ENCODE measurements around the gene LTN1. TPM values are rescaled to one million over a fixed set of nuclear protein-coding genes. Genes with fewer than 3 reads are reported as not detected.

The LTN1 gene
- polyA plus RNA-seq, 1 of the 3 experiments (the other 2 are of a cell fraction) = 3.2 TPM

DNA sequence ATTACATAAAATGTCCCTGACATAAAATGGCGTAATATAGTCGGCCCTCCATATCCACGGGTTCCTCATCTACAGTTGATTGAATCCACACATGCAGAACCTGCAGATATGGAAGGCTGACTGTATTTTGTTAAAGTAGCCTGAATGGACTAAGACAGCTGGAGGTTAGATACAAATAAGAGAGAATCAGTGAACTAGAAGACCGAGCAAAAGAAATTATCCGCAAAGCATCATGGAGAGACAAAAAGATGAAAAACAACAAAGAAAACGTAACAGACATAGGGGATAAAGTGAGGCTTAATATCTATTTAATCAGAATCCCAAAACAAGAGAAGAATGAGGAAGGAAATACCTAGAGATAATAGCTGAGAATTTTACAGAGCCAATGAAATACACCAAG, 20.3 kb downstream of the LTN1 start (continued):
- TF ChIP-seq CHD2 (IDR thresholded peaks at IDR 0.05; ENCODE audit: low read length, partially characterized antibody) (no peak), MXI1 (IDR thresholded peaks at IDR 0.05; ENCODE audit: low read depth, low read length) (no peak)

DNA sequence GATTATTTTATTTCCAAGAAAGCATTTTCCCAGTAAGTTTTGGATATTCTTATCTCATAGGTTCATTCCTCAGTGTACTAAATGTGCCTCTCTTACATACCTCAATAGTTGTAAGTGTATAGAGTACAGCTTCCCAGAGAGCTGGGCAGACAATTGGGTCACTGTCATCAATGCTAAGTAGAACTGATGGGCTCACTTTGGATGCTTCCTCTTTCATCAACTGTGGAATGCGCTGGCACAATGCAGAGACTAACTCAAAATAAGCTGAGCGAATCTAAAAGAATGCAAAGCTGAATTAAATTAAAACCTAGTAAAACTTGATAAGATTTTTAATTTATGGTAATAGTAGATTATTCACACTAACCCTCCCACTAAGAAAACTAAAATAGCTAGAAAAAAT, 21.5 kb downstream of the LTN1 start:
- H3K4me3 ChIP-seq (ENCODE audit: low read depth in 2 of 2, low read length in 1 of 2) = no peak overlapping the region
- 37% methylated on average over 2 of the region's 2 CpGs for WGBS (ENCODE audit: low lambda C conversion rate)
- H3K9me2 ChIP-seq = no peaks in the 10 kb centered on the region
- POLR2A ChIA-PET = no interaction called here
- peaks cover 15% of the 10 kb centered on the region for H3K79me2 ChIP-seq (ENCODE audit: insufficient read depth)
- CTCF ChIA-PET = interaction anchor here (1.3 kb wide), 1 partner anchor 19 kb away, joined by 3 read pairs; no protein-coding TSS in a partner anchor
- no peaks in the 10 kb centered on the region for H3K27me3 ChIP-seq (ENCODE audit: insufficient read depth)
- H3K9ac ChIP-seq = no peak overlapping the region
- H3K9me3 ChIP-seq = no peaks in the 10 kb centered on the region
- H3K36me3 ChIP-seq (replicated peaks in 1 of 2; ENCODE audit: control insufficient read depth in 1 of 2, insufficient read depth in 2 of 2, low read length in 1 of 2) = peaks cover 74 to 90% of the 10 kb centered on the region in 2 experiments
- H2AFZ ChIP-seq (ENCODE audit: low read depth) = no peak overlapping the region
- no peak for TF ChIP-seq RXRA (IDR thresholded peaks at IDR 0.05; ENCODE audit: borderline replicate concordance, low read depth)
- TF ChIP-seq, protein P1, sequence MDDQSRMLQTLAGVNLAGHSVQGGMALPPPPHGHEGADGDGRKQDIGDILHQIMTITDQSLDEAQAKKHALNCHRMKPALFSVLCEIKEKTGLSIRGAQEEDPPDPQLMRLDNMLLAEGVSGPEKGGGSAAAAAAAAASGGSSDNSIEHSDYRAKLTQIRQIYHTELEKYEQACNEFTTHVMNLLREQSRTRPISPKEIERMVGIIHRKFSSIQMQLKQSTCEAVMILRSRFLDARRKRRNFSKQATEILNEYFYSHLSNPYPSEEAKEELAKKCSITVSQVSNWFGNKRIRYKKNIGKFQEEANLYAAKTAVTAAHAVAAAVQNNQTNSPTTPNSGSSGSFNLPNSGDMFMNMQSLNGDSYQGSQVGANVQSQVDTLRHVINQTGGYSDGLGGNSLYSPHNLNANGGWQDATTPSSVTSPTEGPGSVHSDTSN (IDR thresholded peaks at IDR 0.05) = peak; percentile 81
- TF ChIP-seq GABPA (IDR thresholded peaks at IDR 0.05; ENCODE audit: low read depth) = no peak
- no peak for TF ChIP-seq SIN3A (IDR thresholded peaks at IDR 0.05; ENCODE audit: borderline replicate concordance, low read depth, low read length)
- TF ChIP-seq JUND (IDR thresholded peaks at IDR 0.05) = 0 out of 2 replicates have a peak, but pooled peaks have one; percentile 3
- TF ChIP-seq RCOR1 (IDR thresholded peaks at IDR 0.05; ENCODE audit: low read length) = no peak
- no peak for TF ChIP-seq RFX5 (IDR thresholded peaks at IDR 0.05; ENCODE audit: low read length)
- no peak for TF ChIP-seq TEAD4 (IDR thresholded peaks at IDR 0.05; ENCODE audit: borderline replicate concordance, insufficient read depth)
- TF ChIP-seq EP300 (IDR thresholded peaks at IDR 0.05; ENCODE audit: borderline replicate concordance in 1 of 2, low read depth in 1 of 2, low read length in 1 of 2) = peak in 1 of 2 experiments; percentile 46; a peak in 1 of 4 replicates
- no peak for TF ChIP-seq NRF1 (IDR thresholded peaks at IDR 0.05; ENCODE audit: low read depth, low read length)
- TF ChIP-seq NFIC (IDR thresholded peaks at IDR 0.05; ENCODE audit: borderline replicate concordance) = 0 out of 2 replicates have a peak, but pooled peaks have one; percentile 18
- no peak for TF ChIP-seq TAF1 (IDR thresholded peaks at IDR 0.05; ENCODE audit: borderline replicate concordance, low read depth, low read length)
- TF ChIP-seq, protein P2, sequence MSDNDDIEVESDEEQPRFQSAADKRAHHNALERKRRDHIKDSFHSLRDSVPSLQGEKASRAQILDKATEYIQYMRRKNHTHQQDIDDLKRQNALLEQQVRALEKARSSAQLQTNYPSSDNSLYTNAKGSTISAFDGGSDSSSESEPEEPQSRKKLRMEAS (IDR thresholded peaks at IDR 0.05; ENCODE audit: low read depth) = no peak
- peak overlapping the region; percentile 57 to 67; a peak in 3 of 4 replicates for H3K27ac ChIP-seq (ENCODE audit: low read depth in 2 of 2, low read length in 1 of 2)
- H3F3A ChIP-seq (replicated peaks; ENCODE audit: insufficient read depth) = peaks cover 8% of the 10 kb centered on the region
- H4K20me1 ChIP-seq (ENCODE audit: insufficient read depth) = no peaks in the 10 kb centered on the region
- peaks cover 0 to 7% of the 10 kb centered on the region in 2 experiments; a peak in 3 of 4 replicates for H3K4me1 ChIP-seq (ENCODE audit: control insufficient read depth in 1 of 2, insufficient read depth in 2 of 2, low read depth in 1 of 2, low read length in 1 of 2)
- H3K4me2 ChIP-seq = no peak overlapping the region
- no peak for DNase-seq

DNA sequence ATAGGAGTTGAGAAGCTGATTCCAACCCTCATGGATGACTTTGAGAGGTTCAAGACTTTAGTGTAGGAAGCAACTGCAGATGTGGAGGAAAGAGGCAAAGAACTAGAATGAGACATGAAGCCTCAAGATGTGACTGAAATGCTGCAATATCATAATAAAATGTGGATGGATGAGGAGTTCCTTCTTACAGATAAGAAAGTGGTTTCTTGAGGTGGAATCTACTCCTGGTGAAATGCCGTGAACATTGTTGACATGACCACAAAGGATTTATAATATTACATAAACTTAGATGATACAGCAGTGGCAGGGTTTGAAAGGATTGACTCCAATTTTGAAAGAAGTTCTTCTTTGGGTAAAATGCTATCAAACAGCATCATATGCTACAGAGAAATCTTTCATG, 28.8 kb downstream of the LTN1 start:
- H3K9me2 ChIP-seq = no peaks in the 10 kb centered on the region
- H3F3A ChIP-seq (replicated peaks; ENCODE audit: insufficient read depth) = peaks cover 15% of the 10 kb centered on the region
- H3K9me3 ChIP-seq = no peaks in the 10 kb centered on the region
- peaks cover 77 to 87% of the 10 kb centered on the region in 2 experiments for H3K36me3 ChIP-seq (replicated peaks in 1 of 2; ENCODE audit: control insufficient read depth in 1 of 2, insufficient read depth in 2 of 2, low read length in 1 of 2)
- TF ChIP-seq, protein P2 (IDR thresholded peaks at IDR 0.05; ENCODE audit: low read depth) = no peak
- TF ChIP-seq TCF12 (IDR thresholded peaks at IDR 0.05) = no peak
- TF ChIP-seq SIN3A (IDR thresholded peaks at IDR 0.05; ENCODE audit: borderline replicate concordance, low read depth, low read length) = no peak
- no peak for TF ChIP-seq EP300 (IDR thresholded peaks at IDR 0.05; ENCODE audit: borderline replicate concordance in 1 of 2, low read depth in 1 of 2, low read length in 1 of 2)
- no peak for TF ChIP-seq GATA2 (CRISPR knock-in tag; IDR thresholded peaks at IDR 0.05)
- TF ChIP-seq, protein P3, sequence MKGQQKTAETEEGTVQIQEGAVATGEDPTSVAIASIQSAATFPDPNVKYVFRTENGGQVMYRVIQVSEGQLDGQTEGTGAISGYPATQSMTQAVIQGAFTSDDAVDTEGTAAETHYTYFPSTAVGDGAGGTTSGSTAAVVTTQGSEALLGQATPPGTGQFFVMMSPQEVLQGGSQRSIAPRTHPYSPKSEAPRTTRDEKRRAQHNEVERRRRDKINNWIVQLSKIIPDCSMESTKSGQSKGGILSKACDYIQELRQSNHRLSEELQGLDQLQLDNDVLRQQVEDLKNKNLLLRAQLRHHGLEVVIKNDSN (IDR thresholded peaks at IDR 0.05; ENCODE audit: borderline replicate concordance, low read depth) = no peak
- no peak for TF ChIP-seq FOXM1 (IDR thresholded peaks at IDR 0.05; ENCODE audit: low read depth)
- no peak for TF ChIP-seq RAD21 (IDR thresholded peaks at IDR 0.05; ENCODE audit: low read length)
- no peak for TF ChIP-seq RFX5 (IDR thresholded peaks at IDR 0.05; ENCODE audit: low read length)
- TF ChIP-seq GABPA (IDR thresholded peaks at IDR 0.05; ENCODE audit: low read depth) = no peak
- TF ChIP-seq CHD2 (IDR thresholded peaks at IDR 0.05; ENCODE audit: low read length, partially characterized antibody) = no peak
- no peak for TF ChIP-seq FOSL2 (IDR thresholded peaks at IDR 0.05; ENCODE audit: borderline replicate concordance, low read depth)
- TF ChIP-seq, protein P4, sequence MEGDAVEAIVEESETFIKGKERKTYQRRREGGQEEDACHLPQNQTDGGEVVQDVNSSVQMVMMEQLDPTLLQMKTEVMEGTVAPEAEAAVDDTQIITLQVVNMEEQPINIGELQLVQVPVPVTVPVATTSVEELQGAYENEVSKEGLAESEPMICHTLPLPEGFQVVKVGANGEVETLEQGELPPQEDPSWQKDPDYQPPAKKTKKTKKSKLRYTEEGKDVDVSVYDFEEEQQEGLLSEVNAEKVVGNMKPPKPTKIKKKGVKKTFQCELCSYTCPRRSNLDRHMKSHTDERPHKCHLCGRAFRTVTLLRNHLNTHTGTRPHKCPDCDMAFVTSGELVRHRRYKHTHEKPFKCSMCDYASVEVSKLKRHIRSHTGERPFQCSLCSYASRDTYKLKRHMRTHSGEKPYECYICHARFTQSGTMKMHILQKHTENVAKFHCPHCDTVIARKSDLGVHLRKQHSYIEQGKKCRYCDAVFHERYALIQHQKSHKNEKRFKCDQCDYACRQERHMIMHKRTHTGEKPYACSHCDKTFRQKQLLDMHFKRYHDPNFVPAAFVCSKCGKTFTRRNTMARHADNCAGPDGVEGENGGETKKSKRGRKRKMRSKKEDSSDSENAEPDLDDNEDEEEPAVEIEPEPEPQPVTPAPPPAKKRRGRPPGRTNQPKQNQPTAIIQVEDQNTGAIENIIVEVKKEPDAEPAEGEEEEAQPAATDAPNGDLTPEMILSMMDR (IDR thresholded peaks at IDR 0.05) = no peak
- no peak for TF ChIP-seq ELF1 (IDR thresholded peaks at IDR 0.05)
- TF ChIP-seq POLR2AphosphoS5 (IDR thresholded peaks at IDR 0.05; ENCODE audit: low read depth, low read length) = no peak
- no peak for TF ChIP-seq MXI1 (IDR thresholded peaks at IDR 0.05; ENCODE audit: low read depth, low read length)
- DNase-seq = no peak
- no peaks in the 10 kb centered on the region for H3K27me3 ChIP-seq (ENCODE audit: insufficient read depth)
- no peak overlapping the region for H3K4me3 ChIP-seq (ENCODE audit: low read depth in 2 of 2, low read length in 1 of 2)
- no peaks in the 10 kb centered on the region for H3K79me2 ChIP-seq (ENCODE audit: insufficient read depth)
- H3K27ac ChIP-seq (ENCODE audit: low read depth in 2 of 2, low read length in 1 of 2) = no peak overlapping the region
- CTCF ChIA-PET = no interaction called here
- H3K4me1 ChIP-seq (ENCODE audit: control insufficient read depth in 1 of 2, insufficient read depth in 2 of 2, low read depth in 1 of 2, low read length in 1 of 2) = peaks cover 0 to 3% of the 10 kb centered on the region in 2 experiments; a peak in 1 of 4 replicates
- no peak overlapping the region for H2AFZ ChIP-seq (ENCODE audit: low read depth)
- no peak overlapping the region for H3K9ac ChIP-seq
- no peak overlapping the region for H3K4me2 ChIP-seq
- POLR2A ChIA-PET = no interaction called here
- no peaks in the 10 kb centered on the region for H4K20me1 ChIP-seq (ENCODE audit: insufficient read depth)
- 100% methylated on average over 1 of the region's 1 CpG for WGBS (ENCODE audit: low lambda C conversion rate)

All from SK-N-SH (cell line).